Measurements from ENCODE around the gene EIF6. TPM values are rescaled to one million over a fixed set of nuclear protein-coding genes. Genes with fewer than 3 reads are reported as not detected.

The EIF6 gene
- total RNA-seq, 1 experiment from 2014 or later: 180 TPM

DNA sequence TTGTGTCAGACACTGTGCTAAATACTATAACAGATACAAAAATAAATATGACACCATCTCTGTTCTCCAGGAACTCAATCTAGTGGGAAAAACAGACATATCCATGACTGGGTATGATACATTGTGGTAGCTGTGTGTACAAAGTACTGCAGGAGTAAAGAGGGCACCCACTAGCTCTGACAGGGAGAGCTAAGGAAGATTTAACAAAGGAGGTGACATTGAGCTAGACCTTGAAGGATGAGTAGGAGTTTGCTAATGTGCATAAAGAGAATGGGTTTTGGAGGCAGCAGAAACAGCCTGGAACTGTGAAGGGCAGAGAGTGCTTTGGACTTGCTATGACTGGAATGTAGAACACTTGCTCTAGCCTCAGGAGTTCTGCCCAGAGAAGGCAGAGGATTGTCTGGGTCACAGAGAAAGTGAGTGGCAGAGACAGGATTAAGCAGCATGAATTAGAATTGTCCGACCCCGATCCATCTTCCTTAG, 43.7 kb downstream of the EIF6 start:
- no TSS peak for BruUV-seq (replicated peaks)
- CTCF ChIA-PET: no interaction called here

GRCh38 chr20:35240083-35240810, 44.3 kb downstream of the EIF6 start:
- no peaks in the 10 kb centered on the region for H3K36me3 ChIP-seq (ENCODE audit: insufficient read depth, low read length, poor library complexity, severe bottlenecking)
- intact Hi-C loops (cut with micrococcal nuclease; ENCODE audit: unreplicated experiment): no loop called here
- ChIA-PET CTCF (no interaction called here), POLR2A (ENCODE audit: low non-redundant PET) (no interaction called here)
- H3K4me1 ChIP-seq (ENCODE audit: insufficient read depth, low read length, poor library complexity, severe bottlenecking): no peaks in the 10 kb centered on the region
- TF ChIP-seq EZH2 (IDR thresholded peaks at IDR 0.05; ENCODE audit: borderline replicate concordance, low read depth, low read length, poor library complexity, severe bottlenecking): no peak
- TF ChIP-seq, protein P1, sequence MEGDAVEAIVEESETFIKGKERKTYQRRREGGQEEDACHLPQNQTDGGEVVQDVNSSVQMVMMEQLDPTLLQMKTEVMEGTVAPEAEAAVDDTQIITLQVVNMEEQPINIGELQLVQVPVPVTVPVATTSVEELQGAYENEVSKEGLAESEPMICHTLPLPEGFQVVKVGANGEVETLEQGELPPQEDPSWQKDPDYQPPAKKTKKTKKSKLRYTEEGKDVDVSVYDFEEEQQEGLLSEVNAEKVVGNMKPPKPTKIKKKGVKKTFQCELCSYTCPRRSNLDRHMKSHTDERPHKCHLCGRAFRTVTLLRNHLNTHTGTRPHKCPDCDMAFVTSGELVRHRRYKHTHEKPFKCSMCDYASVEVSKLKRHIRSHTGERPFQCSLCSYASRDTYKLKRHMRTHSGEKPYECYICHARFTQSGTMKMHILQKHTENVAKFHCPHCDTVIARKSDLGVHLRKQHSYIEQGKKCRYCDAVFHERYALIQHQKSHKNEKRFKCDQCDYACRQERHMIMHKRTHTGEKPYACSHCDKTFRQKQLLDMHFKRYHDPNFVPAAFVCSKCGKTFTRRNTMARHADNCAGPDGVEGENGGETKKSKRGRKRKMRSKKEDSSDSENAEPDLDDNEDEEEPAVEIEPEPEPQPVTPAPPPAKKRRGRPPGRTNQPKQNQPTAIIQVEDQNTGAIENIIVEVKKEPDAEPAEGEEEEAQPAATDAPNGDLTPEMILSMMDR (conservative IDR thresholded peaks at IDR 0.05; ENCODE audit: low read depth, low read length): no peak
- DNase-seq (ENCODE audit: low spot score): no peak
- no peaks in the 10 kb centered on the region for H3K9me3 ChIP-seq (ENCODE audit: low read depth, low read length, poor library complexity, severe bottlenecking)
- H3K4me3 ChIP-seq (ENCODE audit: low read depth, low read length, poor library complexity, severe bottlenecking): no peak overlapping the region
- no peak overlapping the region for H3K27ac ChIP-seq (ENCODE audit: low read depth, low read length, poor library complexity, severe bottlenecking)
- H3K27me3 ChIP-seq (replicated peaks; ENCODE audit: insufficient read depth, low read depth, low read length, poor library complexity): no peaks in the 10 kb centered on the region
- BruUV-seq (replicated peaks): no TSS peak

More for the DNA sequence above, 43.7 kb downstream of the EIF6 start:
- POLR2A ChIA-PET (ENCODE audit: low non-redundant PET): no interaction called here
- no peaks in the 10 kb centered on the region for H3K9me3 ChIP-seq (ENCODE audit: low read depth, low read length, poor library complexity, severe bottlenecking)
- H3K36me3 ChIP-seq (ENCODE audit: insufficient read depth, low read length, poor library complexity, severe bottlenecking): no peaks in the 10 kb centered on the region
- no peak for TF ChIP-seq EZH2 (IDR thresholded peaks at IDR 0.05; ENCODE audit: borderline replicate concordance, low read depth, low read length, poor library complexity, severe bottlenecking)
- TF ChIP-seq, protein P1 (conservative IDR thresholded peaks at IDR 0.05; ENCODE audit: low read depth, low read length): no peak
- H3K4me1 ChIP-seq (ENCODE audit: insufficient read depth, low read length, poor library complexity, severe bottlenecking): no peaks in the 10 kb centered on the region
- intact Hi-C loops (cut with micrococcal nuclease; ENCODE audit: unreplicated experiment): no loop called here
- DNase-seq (ENCODE audit: low spot score): no peak
- no peak overlapping the region for H3K4me3 ChIP-seq (ENCODE audit: low read depth, low read length, poor library complexity, severe bottlenecking)
- H3K27ac ChIP-seq (ENCODE audit: low read depth, low read length, poor library complexity, severe bottlenecking): no peak overlapping the region
- no peaks in the 10 kb centered on the region for H3K27me3 ChIP-seq (replicated peaks; ENCODE audit: insufficient read depth, low read depth, low read length, poor library complexity)

GRCh38 chr20:35238735-35239134, 45.8 kb downstream of the EIF6 start:
- Histone ChIP-seq H3K27me3 (replicated peaks; ENCODE audit: insufficient read depth, low read depth, low read length, poor library complexity) (peaks cover 5% of the 10 kb centered on the region), H3K36me3 (ENCODE audit: insufficient read depth, low read length, poor library complexity, severe bottlenecking) (no peaks in the 10 kb centered on the region), H3K27ac (ENCODE audit: low read depth, low read length, poor library complexity, severe bottlenecking) (no peak overlapping the region), H3K4me1 (ENCODE audit: insufficient read depth, low read length, poor library complexity, severe bottlenecking) (no peaks in the 10 kb centered on the region), H3K9me3 (ENCODE audit: low read depth, low read length, poor library complexity, severe bottlenecking) (no peaks in the 10 kb centered on the region), H3K4me3 (ENCODE audit: low read depth, low read length, poor library complexity, severe bottlenecking) (no peak overlapping the region)
- no TSS peak for BruUV-seq (replicated peaks)
- POLR2A ChIA-PET (ENCODE audit: low non-redundant PET): no interaction called here
- intact Hi-C loops (cut with micrococcal nuclease; ENCODE audit: unreplicated experiment): no loop called here
- CTCF ChIA-PET: no interaction called here
- TF ChIP-seq, protein P1 (conservative IDR thresholded peaks at IDR 0.05; ENCODE audit: low read depth, low read length): no peak
- no peak for DNase-seq (ENCODE audit: low spot score)
